PC-9 (cell line): ENCODE results near the gene TLCD3B.

Source experiments
- EZH2 ChIP-seq: fragments of 200-600 bp; sonication (generic); IDR thresholded peaks from 2 replicates; pipeline ENCODE4 v1.8.0; 2017; ENCODE audit warnings: antibody characterized with exemption, low read depth
- TF ChIP-seq, protein P1 (sequence below): fragments of 200-600 bp; sonication (generic); conservative IDR thresholded peaks from 2 replicates; pipeline ENCODE4 v1.6.1; 2017; ENCODE audit warnings: mixed run types, antibody characterized with exemption, mild to moderate bottlenecking, moderate library complexity

GRCh38 chr16:30005341-30006094 is 25.6 kb downstream of the TLCD3B start:
- TF ChIP-seq, protein P1, sequence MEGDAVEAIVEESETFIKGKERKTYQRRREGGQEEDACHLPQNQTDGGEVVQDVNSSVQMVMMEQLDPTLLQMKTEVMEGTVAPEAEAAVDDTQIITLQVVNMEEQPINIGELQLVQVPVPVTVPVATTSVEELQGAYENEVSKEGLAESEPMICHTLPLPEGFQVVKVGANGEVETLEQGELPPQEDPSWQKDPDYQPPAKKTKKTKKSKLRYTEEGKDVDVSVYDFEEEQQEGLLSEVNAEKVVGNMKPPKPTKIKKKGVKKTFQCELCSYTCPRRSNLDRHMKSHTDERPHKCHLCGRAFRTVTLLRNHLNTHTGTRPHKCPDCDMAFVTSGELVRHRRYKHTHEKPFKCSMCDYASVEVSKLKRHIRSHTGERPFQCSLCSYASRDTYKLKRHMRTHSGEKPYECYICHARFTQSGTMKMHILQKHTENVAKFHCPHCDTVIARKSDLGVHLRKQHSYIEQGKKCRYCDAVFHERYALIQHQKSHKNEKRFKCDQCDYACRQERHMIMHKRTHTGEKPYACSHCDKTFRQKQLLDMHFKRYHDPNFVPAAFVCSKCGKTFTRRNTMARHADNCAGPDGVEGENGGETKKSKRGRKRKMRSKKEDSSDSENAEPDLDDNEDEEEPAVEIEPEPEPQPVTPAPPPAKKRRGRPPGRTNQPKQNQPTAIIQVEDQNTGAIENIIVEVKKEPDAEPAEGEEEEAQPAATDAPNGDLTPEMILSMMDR = peak; percentile 85
- no peak for TF ChIP-seq EZH2
